ENCODE data around the gene SWI5.
"Not testable (repeated sequence)": the region's sequence is repeated elsewhere in the genome, so short reads cannot be mapped to it uniquely, and the experiment has no call there.

SWI5 gene

GRCh38 chr9:128279088-128280073 lies 3.3 kb downstream of the SWI5 start:
- DNase-seq: not testable (repeated sequence)

DNA sequence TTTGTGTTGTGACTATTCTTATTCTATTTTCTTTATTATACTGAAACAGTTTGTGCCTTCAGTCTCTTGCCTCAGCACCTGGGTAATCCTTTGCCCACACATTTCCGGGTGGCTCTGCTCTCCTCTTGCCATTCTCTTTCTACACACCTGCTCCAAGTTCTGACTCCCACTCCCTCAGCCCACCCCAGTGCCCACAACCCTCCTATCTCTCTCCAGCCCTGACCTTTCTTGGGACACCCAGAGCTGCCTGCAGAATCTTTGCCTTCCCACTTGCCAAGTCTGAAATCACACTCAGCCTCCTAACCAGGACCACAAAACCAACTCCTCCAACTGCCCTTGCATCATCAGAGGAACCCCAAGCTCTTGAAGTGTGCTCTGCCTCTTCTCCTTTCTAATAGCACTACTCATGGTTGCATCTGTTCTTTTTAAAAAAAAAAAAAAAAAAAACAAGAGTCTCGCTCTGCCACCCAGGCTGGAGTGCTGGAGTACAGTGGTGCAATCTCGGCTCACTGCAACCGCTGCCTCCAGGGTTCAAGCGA lies 4.1 kb downstream of the SWI5 start:
- DNase-seq: no peak

DNA sequence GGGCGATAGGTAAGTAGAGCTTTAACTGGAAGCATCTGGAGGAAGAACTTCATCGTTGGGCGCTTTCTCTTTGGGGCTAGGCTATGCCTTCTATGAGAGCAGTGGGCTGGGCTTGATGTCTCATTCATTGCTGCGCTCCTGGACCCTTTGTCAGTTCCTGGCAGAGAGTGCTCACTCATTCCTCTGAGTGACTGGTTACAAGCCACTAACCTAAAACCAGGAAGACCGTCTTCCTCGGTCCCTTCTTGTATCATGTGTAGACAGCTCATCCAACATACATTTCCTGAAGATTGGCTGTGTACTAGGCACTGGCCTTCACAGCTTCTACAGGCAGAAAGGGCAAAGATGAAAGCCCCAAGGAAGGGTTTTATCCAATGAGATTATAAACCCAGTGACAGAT lies 6.4 kb downstream of the SWI5 start:
- DNase-seq: no peak

- no peak for DNase-seq
These were observed 9.1 kb downstream of the SWI5 start for GRCh38 chr9:128285033-128285784.

DNA sequence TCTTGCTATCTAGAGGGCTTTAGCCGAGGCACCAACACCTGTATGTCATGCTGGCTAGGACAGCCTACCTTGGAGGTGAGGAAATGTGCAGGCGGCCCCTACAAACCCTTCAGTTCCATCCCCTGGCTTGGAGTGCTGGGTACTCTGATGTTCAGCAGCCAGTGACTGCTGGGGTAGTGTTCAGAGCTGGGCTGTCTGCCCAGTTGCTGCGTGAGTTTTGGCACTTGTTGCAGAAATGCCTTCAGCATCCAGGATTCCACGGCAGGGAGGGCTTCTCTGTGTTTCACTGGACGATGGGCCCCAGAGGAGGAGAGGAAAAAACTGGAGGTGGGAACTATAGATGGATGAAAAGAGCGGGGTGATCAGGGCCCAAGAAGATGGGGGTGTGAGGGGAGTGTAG lies 10.4 kb downstream of the SWI5 start:
- no peak for DNase-seq

GRCh38 chr9:128288273-128289004 lies 12.4 kb downstream of the SWI5 start:
- no peak for DNase-seq

GRCh38 chr9:128292009-128292408 lies 15.9 kb downstream of the SWI5 start:
- no peak for DNase-seq

GRCh38 chr9:128293091-128293490 lies 17.0 kb downstream of the SWI5 start:
- DNase-seq: no peak

- DNase-seq: no peak
These were observed 18.1 kb downstream of the SWI5 start for GRCh38 chr9:128294142-128294541.

DNA sequence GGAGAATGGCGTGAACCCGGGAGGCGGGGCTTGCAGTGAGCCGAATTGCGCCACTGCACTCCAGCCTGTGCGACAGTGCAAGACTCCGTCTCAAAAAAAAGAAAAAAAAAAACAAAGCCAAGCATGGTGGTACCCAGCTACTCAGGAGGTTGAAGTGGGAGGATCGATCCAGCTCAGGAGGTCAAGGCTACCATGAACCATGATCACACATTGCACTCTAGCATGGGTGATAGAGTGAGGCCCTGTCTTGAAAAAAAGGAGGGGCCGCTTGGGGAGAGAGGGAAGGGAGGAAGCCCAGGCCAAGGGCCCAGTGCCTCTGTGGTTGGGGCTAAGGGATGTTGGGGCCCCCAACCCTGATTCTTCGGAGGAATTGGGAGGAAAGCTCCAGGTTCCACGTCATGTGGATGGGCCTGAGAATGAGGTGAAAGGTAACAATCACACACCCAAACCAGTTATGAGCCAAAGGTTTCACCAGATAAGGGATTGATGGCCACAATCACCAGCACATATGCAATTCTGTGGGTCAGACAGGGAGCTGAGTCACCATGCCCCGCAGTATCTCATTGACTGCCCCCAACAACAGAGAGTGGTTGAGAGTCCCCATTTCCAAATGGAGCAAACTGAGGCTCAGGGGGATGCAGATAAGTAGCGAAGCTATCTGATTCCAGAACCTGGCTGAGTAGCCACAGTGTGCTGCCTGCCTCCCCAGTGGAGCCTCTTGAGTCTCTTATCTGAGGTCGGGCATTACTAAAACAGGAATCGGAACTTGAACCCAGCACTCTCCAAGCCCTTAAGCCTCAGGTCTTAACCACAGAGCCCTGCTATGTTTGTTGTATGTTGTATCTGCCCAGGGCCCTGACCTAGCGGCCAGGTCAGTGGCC lies 20.5 kb downstream of the SWI5 start:
- no peak for DNase-seq

GRCh38 chr9:128297221-128297773 lies 21.2 kb downstream of the SWI5 start:
- DNase-seq: no peak

GRCh38 chr9:128298535-128299482 lies 22.7 kb downstream of the SWI5 start:
- no peak for DNase-seq

DNA sequence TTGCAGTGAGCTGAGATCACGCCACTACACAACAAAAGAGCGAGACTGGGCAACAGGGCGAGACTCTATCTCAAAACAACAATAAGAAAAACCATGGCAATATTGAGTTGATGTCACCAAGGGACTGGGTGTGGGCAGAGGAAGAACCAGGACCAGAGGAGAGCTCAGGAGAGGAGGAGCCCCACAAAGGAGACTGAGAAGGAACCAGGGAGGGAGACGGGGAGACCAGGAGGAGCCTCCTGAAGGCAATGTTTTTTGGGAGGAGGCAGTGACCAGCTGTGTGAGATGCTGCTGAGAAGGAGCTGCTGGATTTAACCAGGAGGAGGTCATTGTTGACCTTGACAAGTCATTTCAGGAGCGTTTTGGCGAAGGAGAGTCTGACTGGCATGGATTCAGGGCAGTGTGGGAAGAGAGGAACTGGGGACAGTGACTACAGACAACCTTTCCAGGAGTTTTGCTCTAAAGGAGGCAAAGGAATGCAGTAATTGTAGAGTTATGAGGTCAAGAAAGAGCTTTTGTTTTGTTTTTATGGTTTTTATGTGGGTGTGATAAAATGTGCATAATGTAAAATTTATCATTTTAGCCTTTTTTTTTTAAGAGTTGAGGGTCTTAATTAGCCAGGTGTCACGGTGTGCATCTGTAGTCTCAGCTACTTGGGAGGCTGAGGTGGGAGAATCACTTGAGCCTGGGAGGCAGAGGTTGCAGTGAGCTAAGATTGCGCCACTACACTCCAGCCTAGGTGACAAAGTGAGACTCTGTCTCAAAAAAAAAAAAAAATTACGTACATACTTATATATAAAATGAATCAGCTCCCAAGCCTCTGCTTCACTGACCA lies 28.3 kb downstream of the SWI5 start:
- DNase-seq: no peak

- DNase-seq: no peak
These were observed 28.9 kb downstream of the SWI5 start for GRCh38 chr9:128304971-128305288.

DNA sequence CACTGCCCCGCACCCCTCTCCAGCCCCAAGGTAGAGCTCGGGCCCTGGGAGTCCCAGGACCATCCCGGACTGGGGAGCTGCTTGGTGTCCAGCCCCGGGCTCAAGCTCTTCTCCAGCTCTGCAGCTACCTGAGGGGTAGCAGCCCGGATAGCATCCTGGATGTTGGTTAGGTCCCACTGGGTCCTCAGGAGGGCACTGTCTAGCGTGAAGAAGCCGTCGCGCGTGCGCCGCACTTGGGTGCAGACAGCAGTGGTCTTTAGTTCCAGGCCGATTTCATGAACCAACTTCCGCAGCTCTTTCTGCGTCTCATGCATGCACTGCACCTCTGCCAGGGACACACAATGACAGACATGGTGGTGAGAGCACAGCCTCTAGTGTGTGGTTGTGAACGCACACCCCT lies 33.5 kb downstream of the SWI5 start:
- no peak for DNase-seq

DNA sequence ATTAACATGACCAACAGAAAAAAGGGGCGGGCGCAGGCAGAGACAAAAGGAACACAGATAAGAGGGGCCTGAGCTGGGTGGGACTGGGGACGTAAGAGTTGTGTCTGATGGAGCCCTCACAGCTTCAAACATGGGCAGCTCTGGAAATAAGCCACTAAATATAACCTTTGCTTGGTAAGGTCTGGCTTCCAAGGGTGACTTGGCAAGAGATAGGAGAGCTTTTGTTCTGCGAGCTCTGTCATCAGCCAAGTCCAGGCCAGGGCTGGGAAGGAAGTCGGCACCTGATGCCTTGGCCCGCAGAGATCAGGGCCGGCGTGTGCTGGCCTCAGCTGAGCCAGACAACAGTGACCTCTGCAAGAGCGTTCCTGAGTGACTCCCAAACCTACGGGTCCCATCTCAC lies 34.4 kb downstream of the SWI5 start:
- no peak for DNase-seq

GRCh38 chr9:128314697-128315096 lies 38.6 kb downstream of the SWI5 start:
- no peak for DNase-seq

GRCh38 chr9:128316421-128316820 lies 40.3 kb downstream of the SWI5 start:
- DNase-seq: no peak

- no peak for DNase-seq
These were observed 41.6 kb downstream of the SWI5 start for GRCh38 chr9:128317629-128318028.

DNA sequence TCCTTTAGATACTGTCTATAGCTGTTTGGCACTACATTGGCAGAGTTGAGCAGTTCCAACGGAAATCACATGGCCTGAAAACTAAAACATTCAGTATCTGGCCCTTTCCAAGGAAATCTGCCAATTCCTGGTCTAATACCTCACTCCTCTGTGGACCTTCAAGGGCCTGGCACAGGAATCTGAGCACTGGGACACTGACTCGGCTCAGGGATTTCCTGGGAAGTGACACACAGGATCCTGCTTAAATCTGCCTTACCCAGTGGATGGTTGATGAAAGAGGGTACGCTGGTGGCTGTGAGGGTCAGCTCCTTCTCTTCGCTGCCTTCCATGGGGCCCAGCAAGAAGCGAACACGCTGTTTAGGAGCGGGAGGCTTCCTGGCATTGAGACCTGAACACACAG lies 45.3 kb downstream of the SWI5 start:
- no peak for DNase-seq

All from activated CD4-positive, alpha-beta T cell treated with anti-CD3 and anti-CD28 coated beads for 4 hours (primary cell).